Measurements from ENCODE around the gene SNRNP35. TPM values are rescaled to one million over a fixed set of nuclear protein-coding genes. Genes with fewer than 3 reads are reported as not detected.

The SNRNP35 gene
- total and polyA plus RNA-seq, 2 of the 8 experiments (the other 6 are each of a cell fraction or from before 2014, with no cell fraction given), result 8.0 to 16.9 TPM

DNA sequence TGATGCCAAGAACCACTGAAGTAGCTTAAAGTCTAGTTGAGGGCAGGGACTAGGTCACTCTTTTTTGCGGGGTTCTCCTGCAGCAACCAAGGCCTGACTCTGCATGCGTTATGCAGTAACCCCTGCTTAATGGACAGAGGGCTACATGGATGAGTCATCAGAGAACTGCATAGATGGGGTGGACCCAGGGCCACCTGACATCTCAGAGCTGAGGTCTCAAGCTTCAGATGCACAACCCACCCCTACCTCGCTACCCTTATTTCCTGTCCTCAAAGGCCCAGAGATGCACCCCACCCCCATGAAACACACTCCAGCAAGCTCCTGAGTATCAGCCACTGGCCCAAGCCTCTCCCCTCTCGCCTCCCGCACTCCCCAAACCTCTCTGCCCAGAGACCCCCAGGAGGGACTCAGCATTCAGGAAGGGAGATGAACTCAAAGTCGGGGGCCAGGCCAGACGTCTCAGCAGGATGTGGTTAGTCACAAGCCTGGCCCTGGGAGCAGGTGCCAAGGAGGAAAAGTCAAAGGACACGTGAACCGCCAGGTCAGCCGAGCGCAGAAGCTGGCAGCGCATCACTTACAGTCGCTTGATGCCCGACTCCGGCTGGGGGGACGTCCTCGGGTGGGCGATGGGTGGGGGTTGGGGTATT lies 25.8 kb downstream of the SNRNP35 start:
- Histone ChIP-seq H2BK12ac (ENCODE audit: low read depth, low read length) (no peak overlapping the region), H3K9me3 (ENCODE audit: insufficient read depth in 2 of 2, low read depth in 1 of 2, low read length in 1 of 2) (no peaks in the 10 kb centered on the region), H3K4me2 (ENCODE audit: insufficient read depth in 1 of 2, low read depth in 2 of 2, low read length in 2 of 2) (no peak overlapping the region), H3K9ac (replicated peaks in 1 of 4; ENCODE audit: extremely low read depth in 1 of 4, low read depth in 3 of 4, low read length in 3 of 4) (no peak overlapping the region), H3K79me2 (ENCODE audit: control insufficient read depth in 1 of 2, insufficient read depth in 2 of 2, low read length in 2 of 2) (no peaks in the 10 kb centered on the region), H2AK5ac (ENCODE audit: low read depth, low read length) (no peak overlapping the region), H4K5ac (ENCODE audit: insufficient read length, low read depth, low read length) (no peak overlapping the region), H3K79me1 (ENCODE audit: low read depth, low read length) (no peaks in the 10 kb centered on the region), H2BK15ac (ENCODE audit: low read length) (no peak overlapping the region), H3K23ac (ENCODE audit: insufficient read length) (no peak overlapping the region), H4K91ac (replicated peaks; ENCODE audit: insufficient read length, low read length) (no peak overlapping the region), H2BK5ac (ENCODE audit: low read depth, low read length) (no peak overlapping the region), H3K27ac (ENCODE audit: low read depth, low read length) (no peak overlapping the region), H4K8ac (ENCODE audit: extremely low read depth, insufficient read depth, low read length) (no peak overlapping the region; the same call in 1 of the 2 replicates), H3K23me2 (ENCODE audit: low read depth, low read length) (no peaks in the 10 kb centered on the region), H3K56ac (replicated peaks; ENCODE audit: insufficient read length, low read depth, low read length) (no peak overlapping the region), H2AFZ (ENCODE audit: low read length) (no peak overlapping the region), H2BK20ac (ENCODE audit: low read length) (no peak overlapping the region), H3K4ac (replicated peaks; ENCODE audit: insufficient read length, low read depth, low read length) (no peak overlapping the region), H4K20me1 (replicated peaks in 1 of 2; ENCODE audit: control insufficient read depth in 1 of 2, insufficient read depth in 2 of 2, low read length in 2 of 2) (peaks cover 0 to under 1% of the 10 kb centered on the region in 2 experiments), H3K18ac (ENCODE audit: extremely low read depth, low read length) (no peak overlapping the region), H2BK120ac (replicated peaks; ENCODE audit: low read depth, low read length) (no peak overlapping the region), H3K14ac (ENCODE audit: insufficient read length) (no peak overlapping the region), H3K4me3 (ENCODE audit: extremely low read depth in 1 of 4, insufficient read depth in 2 of 4, low read depth in 3 of 4, low read length in 4 of 4) (no peak overlapping the region), H3K27me3 (replicated peaks in 1 of 4; ENCODE audit: control insufficient read depth in 3 of 4, extremely low read depth in 1 of 4, insufficient read depth in 3 of 4, low read length in 3 of 4) (no peaks in the 10 kb centered on the region), H3K4me1 (replicated peaks in 1 of 4; ENCODE audit: control insufficient read depth in 3 of 4, insufficient read depth in 4 of 4, low read length in 3 of 4) (peaks cover 0 to 4% (median 0%) of the 10 kb centered on the region in 4 experiments; a peak in 4 of 7 replicates), H3K36me3 (ENCODE audit: control insufficient read depth in 2 of 4, insufficient read depth in 4 of 4, low read length in 3 of 4) (no peaks in the 10 kb centered on the region)
- whole genome bisulfite sequencing, 2 experiments (ENCODE audit: extremely low coverage in 1 of 2, insufficient coverage in 1 of 2, insufficient read length in 1 of 2, insufficient replicate concordance in 2 of 2, low coverage in 1 of 2, low lambda C conversion rate in 2 of 2, missing lambda C conversion rate in 1 of 2), result 91% methylated on average over 18 of the region's 18 CpGs; no CpG with 5 or more reads in 1 of the 2 experiments
- FAIRE-seq (no peak), DNase-seq (ENCODE audit: low read depth in 1 of 2, low spot score in 2 of 2) (no peak)
- CTCF ChIA-PET (ENCODE audit: partially characterized antibody), result no interaction called here
- TF ChIP-seq KDM4A (IDR thresholded peaks at IDR 0.05; ENCODE audit: low read depth, low read length, severe bottlenecking) (no peak), CHD2 (IDR thresholded peaks at IDR 0.05; ENCODE audit: low read length) (no peak), HDAC2 (IDR thresholded peaks at IDR 0.05; ENCODE audit: borderline replicate concordance in 1 of 2, low read depth in 2 of 2, low read length in 2 of 2) (no peak), BCL11A (IDR thresholded peaks at IDR 0.05; ENCODE audit: low read depth in 2 of 2, low read length in 2 of 2) (no peak), EZH2 (IDR thresholded peaks at IDR 0.05; ENCODE audit: low read depth, low read length, severe bottlenecking) (no peak), ASH2L (IDR thresholded peaks at IDR 0.05; ENCODE audit: low read length) (no peak), RBBP5 (IDR thresholded peaks at IDR 0.05; ENCODE audit: borderline replicate concordance, low read depth, low read length) (no peak), FOSL1 (IDR thresholded peaks at IDR 0.05; ENCODE audit: insufficient read depth, low read depth, low read length) (no peak), RNF2 (IDR thresholded peaks at IDR 0.05; ENCODE audit: borderline replicate concordance, low read depth, low read length, missing control alignments, poor library complexity, severe bottlenecking) (no peak)
- POLR2A ChIA-PET (ENCODE audit: partially characterized antibody), result interaction anchor here (0.7 to 2.3 kb wide), 5 partner anchors 14 to 628 kb away, joined by 3 to 6 read pairs (median 4); no protein-coding TSS in a partner anchor

Measured in H1 (cell line).